HepG2 (cell line): Measurements from ENCODE around the gene ZMPSTE24. TPM values are rescaled to one million over a fixed set of nuclear protein-coding genes. Genes with fewer than 3 reads are reported as not detected.

Experiments
- AHR ChIP-seq: IDR thresholded peaks from 2 replicates; pipeline ENCODE4 v1.6.1; 2018; ENCODE audit warnings: missing genetic modification reagents, missing compliant biosample characterization
- DNMT3B ChIP-seq: conservative IDR thresholded peaks from 2 replicates; pipeline ENCODE4 v1.6.1; 2016; ENCODE audit warnings: missing biosample characterization, control low read depth
- ERF ChIP-seq: IDR thresholded peaks from 2 replicates; pipeline ENCODE4 v1.6.1; 2018; ENCODE audit warnings: missing biosample characterization, missing genetic modification reagents
- ETV6 ChIP-seq: sonication (generic); formaldehyde crosslinking; conservative IDR thresholded peaks from 2 replicates; pipeline ENCODE4 v1.4.0; 2020; ENCODE audit warnings: missing genetic modification reagents
- HNRNPH1 ChIP-seq: fragments of 200-400 bp; formaldehyde crosslinking; optimal IDR thresholded peaks from 2 replicates; pipeline ENCODE3; 2017; ENCODE audit warnings: mild to moderate bottlenecking, low read depth, low read length
- ISL2 ChIP-seq: sonication (generic); formaldehyde crosslinking; IDR thresholded peaks from 2 replicates; pipeline ENCODE4 v1.5.0; 2020; ENCODE audit warnings: missing genetic modification reagents
- MZF1 ChIP-seq: sonication (generic); formaldehyde crosslinking; IDR thresholded peaks from 2 replicates; pipeline ENCODE4 v1.8.1; 2023; ENCODE audit warnings: mild to moderate bottlenecking, missing genetic modification reagents, borderline replicate concordance
- NBN ChIP-seq: fragments of 450-650 bp; conservative IDR thresholded peaks from 2 replicates; pipeline ENCODE4 v1.6.1; 2017
- RCOR2 ChIP-seq: IDR thresholded peaks from 2 replicates; pipeline ENCODE4 v1.6.1; 2016; ENCODE audit warnings: missing biosample characterization, missing genetic modification reagents
- RFX1 ChIP-seq: fragments of 450-650 bp; IDR thresholded peaks from 2 replicates; pipeline ENCODE4 v1.6.1; 2017
- RFX3 ChIP-seq: IDR thresholded peaks from 2 replicates; pipeline ENCODE4 v1.6.1; 2016; ENCODE audit warnings: missing biosample characterization, missing genetic modification reagents
- STAG1 ChIP-seq: sonication (generic); formaldehyde crosslinking; IDR thresholded peaks from 2 replicates; pipeline ENCODE4 v1.4.0; 2020; ENCODE audit warnings: missing genetic modification reagents
- TCF7 ChIP-seq: sonication (generic); IDR thresholded peaks from 2 replicates; pipeline ENCODE4 v1.6.1; 2016; ENCODE audit warnings: antibody characterized with exemption, low read depth
- TRIM24 ChIP-seq: sonication (generic); formaldehyde crosslinking; IDR thresholded peaks from 2 replicates; pipeline ENCODE4 v1.8.0; 2022; ENCODE audit warnings: mild to moderate bottlenecking, missing genetic modification reagents
- TSC22D2 ChIP-seq: sonication (generic); formaldehyde crosslinking; IDR thresholded peaks from 2 replicates; pipeline ENCODE4 v1.5.1; 2020; ENCODE audit warnings: missing genetic modification reagents, mild to moderate bottlenecking, borderline replicate concordance
- ZFP90 ChIP-seq: sonication (generic); formaldehyde crosslinking; IDR thresholded peaks from 2 replicates; pipeline ENCODE4 v1.8.0; 2022; ENCODE audit warnings: missing genetic modification reagents, mild to moderate bottlenecking, inconsistent platforms, borderline replicate concordance
- ZNF10 ChIP-seq: sonication (generic); formaldehyde crosslinking; IDR thresholded peaks from 2 replicates; pipeline ENCODE4 v1.4.0; 2020; ENCODE audit warnings: mild to moderate bottlenecking, low read depth, missing genetic modification reagents, borderline replicate concordance
- ZNF574 ChIP-seq: sonication (generic); formaldehyde crosslinking; IDR thresholded peaks from 2 replicates; pipeline ENCODE4 v1.4.0; 2020; ENCODE audit warnings: missing genetic modification reagents
- ZNF816 ChIP-seq: sonication (generic); formaldehyde crosslinking; IDR thresholded peaks from 2 replicates; pipeline ENCODE4 v1.8.0; 2022; ENCODE audit warnings: missing genetic modification reagents, mild to moderate bottlenecking, borderline replicate concordance
- polyA plus RNA-seq, 8 experiments: library from polyadenylated mRNA; depleted of rRNA in 3 of 8; stranded (reverse) in 7 of 8; unstranded in 1 of 8; fragments of >200 nt; fragmentation: Illumina TruSeq in 4 of 8; extraction: Trizol in 4 of 8; gene quantifications; 2 replicates each; pipeline versions ENCODE4 v1.2.1 to v1.2.3, GENCODE V29; 2011 to 2016; ENCODE audit warnings: low read depth in 4 of 8, missing spikeins in 1 of 8, mixed read lengths in 1 of 8; ENCODE audit not compliant: insufficient read depth in 1 of 8
- total RNA-seq, 5 experiments: library from RNA; depleted of rRNA; stranded (reverse); fragments of >200 nt; fragmentation: Illumina TruSeq; extraction: Trizol; gene quantifications; 2 replicates each; pipeline ENCODE4 v1.2.3, GENCODE V29; 2016; ENCODE audit warnings: low read depth in 1 of 5
- TF ChIP-seq, protein P1 (sequence below): sonication (generic); formaldehyde crosslinking; IDR thresholded peaks from 2 replicates; pipeline ENCODE4 v1.4.0; 2020; ENCODE audit warnings: mild to moderate bottlenecking, low read depth, missing genetic modification reagents
- TF ChIP-seq, protein P2 (sequence below): sonication (generic); formaldehyde crosslinking; conservative IDR thresholded peaks from 2 replicates; pipeline ENCODE4 v1.4.0; 2020; ENCODE audit warnings: missing genetic modification reagents
- TF ChIP-seq, protein P3 (sequence below): sonication (generic); formaldehyde crosslinking; IDR thresholded peaks from 2 replicates; pipeline ENCODE4 v1.5.0; 2020; ENCODE audit warnings: mild to moderate bottlenecking, missing genetic modification reagents

Gene ZMPSTE24
- total and polyA plus RNA-seq, 2 of the 13 experiments (the other 11 are each of a cell fraction or from before 2014, with no cell fraction given): 13.6 to 60.2 TPM

GRCh38 chr1:40257688-40258444, at the start of gene ZMPSTE24 (continued):
- TF ChIP-seq TRIM24 (CRISPR knock-in tag): no peak
- peak; percentile 66; the same call in 1 of the 2 replicates for TF ChIP-seq ZFP90 (CRISPR knock-in tag)
- TF ChIP-seq NBN: no peak
- 0 out of 2 replicates have a peak, but pooled peaks have one; percentile 19 for TF ChIP-seq RCOR2 (CRISPR knock-in tag)
- TF ChIP-seq TCF7: no peak
- no peak for TF ChIP-seq ZNF10 (CRISPR knock-in tag)
- TF ChIP-seq TSC22D2 (CRISPR knock-in tag): peak; percentile 7; the same call in 1 of the 2 replicates
- TF ChIP-seq ISL2 (CRISPR knock-in tag): peak; percentile 45; the same call in 1 of the 2 replicates
- TF ChIP-seq, protein P1, sequence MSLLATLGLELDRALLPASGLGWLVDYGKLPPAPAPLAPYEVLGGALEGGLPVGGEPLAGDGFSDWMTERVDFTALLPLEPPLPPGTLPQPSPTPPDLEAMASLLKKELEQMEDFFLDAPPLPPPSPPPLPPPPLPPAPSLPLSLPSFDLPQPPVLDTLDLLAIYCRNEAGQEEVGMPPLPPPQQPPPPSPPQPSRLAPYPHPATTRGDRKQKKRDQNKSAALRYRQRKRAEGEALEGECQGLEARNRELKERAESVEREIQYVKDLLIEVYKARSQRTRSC (CRISPR knock-in tag): peak; percentile 80; the same call in 1 of the 2 replicates
- TF ChIP-seq DNMT3B (CRISPR knock-in tag): no peak
- TF ChIP-seq, protein P2, sequence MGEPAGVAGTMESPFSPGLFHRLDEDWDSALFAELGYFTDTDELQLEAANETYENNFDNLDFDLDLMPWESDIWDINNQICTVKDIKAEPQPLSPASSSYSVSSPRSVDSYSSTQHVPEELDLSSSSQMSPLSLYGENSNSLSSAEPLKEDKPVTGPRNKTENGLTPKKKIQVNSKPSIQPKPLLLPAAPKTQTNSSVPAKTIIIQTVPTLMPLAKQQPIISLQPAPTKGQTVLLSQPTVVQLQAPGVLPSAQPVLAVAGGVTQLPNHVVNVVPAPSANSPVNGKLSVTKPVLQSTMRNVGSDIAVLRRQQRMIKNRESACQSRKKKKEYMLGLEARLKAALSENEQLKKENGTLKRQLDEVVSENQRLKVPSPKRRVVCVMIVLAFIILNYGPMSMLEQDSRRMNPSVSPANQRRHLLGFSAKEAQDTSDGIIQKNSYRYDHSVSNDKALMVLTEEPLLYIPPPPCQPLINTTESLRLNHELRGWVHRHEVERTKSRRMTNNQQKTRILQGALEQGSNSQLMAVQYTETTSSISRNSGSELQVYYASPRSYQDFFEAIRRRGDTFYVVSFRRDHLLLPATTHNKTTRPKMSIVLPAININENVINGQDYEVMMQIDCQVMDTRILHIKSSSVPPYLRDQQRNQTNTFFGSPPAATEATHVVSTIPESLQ (CRISPR knock-in tag): no peak
- no peak; the same call in 1 of the 2 replicates for TF ChIP-seq MZF1 (CRISPR knock-in tag)
- peak; percentile 16 for TF ChIP-seq RFX3 (CRISPR knock-in tag)
- TF ChIP-seq STAG1 (CRISPR knock-in tag): no peak; the same call in 1 of the 2 replicates
- peak; percentile 49 for TF ChIP-seq RFX1
- no peak for TF ChIP-seq AHR (CRISPR knock-in tag)
- peak; percentile 96 for TF ChIP-seq ZNF574 (CRISPR knock-in tag)
- peak; percentile 71 for TF ChIP-seq ETV6 (CRISPR knock-in tag)
- TF ChIP-seq, protein P3, sequence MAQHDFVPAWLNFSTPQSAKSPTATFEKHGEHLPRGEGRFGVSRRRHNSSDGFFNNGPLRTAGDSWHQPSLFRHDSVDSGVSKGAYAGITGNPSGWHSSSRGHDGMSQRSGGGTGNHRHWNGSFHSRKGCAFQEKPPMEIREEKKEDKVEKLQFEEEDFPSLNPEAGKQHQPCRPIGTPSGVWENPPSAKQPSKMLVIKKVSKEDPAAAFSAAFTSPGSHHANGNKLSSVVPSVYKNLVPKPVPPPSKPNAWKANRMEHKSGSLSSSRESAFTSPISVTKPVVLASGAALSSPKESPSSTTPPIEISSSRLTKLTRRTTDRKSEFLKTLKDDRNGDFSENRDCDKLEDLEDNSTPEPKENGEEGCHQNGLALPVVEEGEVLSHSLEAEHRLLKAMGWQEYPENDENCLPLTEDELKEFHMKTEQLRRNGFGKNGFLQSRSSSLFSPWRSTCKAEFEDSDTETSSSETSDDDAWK (CRISPR knock-in tag): no peak
- TF ChIP-seq HNRNPH1: peak; percentile 12
- peak; percentile 89 for TF ChIP-seq ERF
- TF ChIP-seq ZNF816 (CRISPR knock-in tag): 0 out of 2 replicates have a peak, but pooled peaks have one; percentile 83
